Pancreas (tissue), 10 donors: Measurements from ENCODE around the gene TBX6. TPM values are rescaled to one million over a fixed set of nuclear protein-coding genes. Genes with fewer than 3 reads are reported as not detected.

Experiments
- ATAC-seq, 4 donors: fragments of 200-7000 bp; cut with Tn5 transposase; one replicate each; pipeline versions ENCODE4 v1.8.0 to v1.9.1; 2020; ENCODE audit warnings: mild to moderate bottlenecking in 4 of 4, moderate library complexity in 4 of 4
- DNase-seq, 6 donors: peaks; one replicate each; pipeline ENCODE4 v3.0.0-alpha.2; 2020
- FAIRE-seq: peaks from 2 replicates; lab custom pipeline; 2012; peaks lifted over from hg19 to GRCh38; lab: Jason Lieb, UNC
- H3K27ac ChIP-seq, 4 donors: fragments of 200-600 bp; sonication (generic); 1 replicate in 3 of 4; 2 replicates in 1 of 4; pipeline versions ENCODE4 v1.5.0 to v1.8.0; 2020
- H3K27me3 ChIP-seq, 4 donors: fragments of 200-600 bp; one replicate each; pipeline ENCODE4 v1.8.0; 2021
- H3K36me3 ChIP-seq, 3 donors: fragments of 200-600 bp; sonication (generic) in 1 of 3; one replicate each; pipeline versions ENCODE4 v1.5.0 to v1.8.0; 2020 to 2021
- H3K4me1 ChIP-seq, 3 donors: fragments of 200-600 bp; one replicate each; pipeline ENCODE4 v1.8.0; 2021
- H3K4me3 ChIP-seq, 4 donors: fragments of 200-600 bp; sonication (generic) in 2 of 4; one replicate each; pipeline versions ENCODE4 v1.5.0 to v1.8.0; 2020 to 2021
- H3K9me3 ChIP-seq, 4 donors: fragments of 200-600 bp; one replicate each; pipeline ENCODE4 v1.8.0; 2021
- CTCF ChIP-seq, 4 donors: fragments of 200-600 bp; sonication (generic) in 3 of 4; IDR thresholded peaks; one replicate each; pipeline versions ENCODE4 v1.5.0 to v1.8.0; 2021; ENCODE audit warnings: antibody characterized with exemption in 4 of 4
- WGBS, 2 donors: extraction: QIAGEN DNeasy Blood & Tissue Kit; methylation state at CpG; one replicate each; pipeline ENCODE4 v1.1.7; 2013; 5-methylcytosine and 5-hydroxymethylcytosine counted together
- intact Hi-C, 3 donors: fragments of 100-400 bp; cut with DNase I; formaldehyde crosslinking; loops; one replicate each; pipeline versions ENCODE4 v1.11.1 to v1.14.2; 2022
- polyA plus RNA-seq, 2 donors: library from polyadenylated mRNA; stranded (reverse); fragments of 200-250 nt; gene quantifications; one replicate each; pipeline ENCODE4 v1.2.3, GENCODE V29; 2013
- total RNA-seq, 6 donors: library from RNA; stranded (reverse); fragmentation: NEBNext Ultra II Directional in 4 of 6; extraction: Animal tissue kit (Norgen Biotek cat#: 25700) in 4 of 6; gene quantifications; one replicate each; pipeline versions ENCODE4 v1.2.1 to v1.2.4, GENCODE V29; 2021 to 2023
- donor health status: healthy with polysubstance abuse.
- donor health status: DM: no; HTN: no; CAD: no; lungs with moderate emphysema.
- donor health status: DM: no; HTN: no; CAD: no.
- donor health status: control.
- donor health status: control.
- donor health status: Bipolar disorder and iron deficiency.
- donor health status: DM: yes; HTN: yes; CAD: no.
- donor health status: DM: no; HTN: no; CAD: no.
- donor health status: DM: no; HTN: no; CAD: no.
- donor health status: DM: yes; HTN: yes; CAD: no.

Gene TBX6
- total and polyA plus RNA-seq, 8 donors: 1.3 to 3.6 (median 2.1) TPM

DNA sequence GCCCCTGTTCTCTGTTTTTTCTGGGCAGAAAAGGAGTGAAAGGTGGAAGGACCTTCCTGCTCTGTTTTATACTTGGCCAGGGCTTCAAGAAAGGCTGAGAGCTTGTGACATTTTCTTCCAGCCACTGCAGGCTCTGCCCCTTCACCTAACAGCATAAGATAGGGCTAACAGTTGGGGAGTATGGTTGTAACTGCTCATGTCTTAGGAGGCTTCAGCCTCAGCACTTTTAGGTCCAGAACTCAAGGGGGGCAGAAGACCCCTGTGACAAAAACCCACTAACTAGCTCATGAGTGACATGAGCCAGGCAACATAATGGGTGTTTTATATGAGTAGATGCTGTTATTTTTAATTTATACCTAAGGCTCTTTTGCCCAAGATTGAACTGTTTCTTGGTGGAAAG is 21.2 kb downstream of the TBX6 start:
- H3K9me3 ChIP-seq: no peaks in the 10 kb centered on the region
- DNase-seq (no peak), ATAC-seq (no peak), FAIRE-seq (no peak)
- peaks cover 0 to 13% (median 12%) of the 10 kb centered on the region in 3 donors for H3K4me1 ChIP-seq
- peaks cover 18 to 40% (median 34%) of the 10 kb centered on the region in 3 donors for H3K36me3 ChIP-seq
- intact Hi-C loops: no loop called here
- no peak for TF ChIP-seq CTCF (IDR thresholded peaks at IDR 0.05)
- H3K4me3 ChIP-seq: no peak overlapping the region
- H3K27ac ChIP-seq: no peak overlapping the region
- no peaks in the 10 kb centered on the region for H3K27me3 ChIP-seq

DNA sequence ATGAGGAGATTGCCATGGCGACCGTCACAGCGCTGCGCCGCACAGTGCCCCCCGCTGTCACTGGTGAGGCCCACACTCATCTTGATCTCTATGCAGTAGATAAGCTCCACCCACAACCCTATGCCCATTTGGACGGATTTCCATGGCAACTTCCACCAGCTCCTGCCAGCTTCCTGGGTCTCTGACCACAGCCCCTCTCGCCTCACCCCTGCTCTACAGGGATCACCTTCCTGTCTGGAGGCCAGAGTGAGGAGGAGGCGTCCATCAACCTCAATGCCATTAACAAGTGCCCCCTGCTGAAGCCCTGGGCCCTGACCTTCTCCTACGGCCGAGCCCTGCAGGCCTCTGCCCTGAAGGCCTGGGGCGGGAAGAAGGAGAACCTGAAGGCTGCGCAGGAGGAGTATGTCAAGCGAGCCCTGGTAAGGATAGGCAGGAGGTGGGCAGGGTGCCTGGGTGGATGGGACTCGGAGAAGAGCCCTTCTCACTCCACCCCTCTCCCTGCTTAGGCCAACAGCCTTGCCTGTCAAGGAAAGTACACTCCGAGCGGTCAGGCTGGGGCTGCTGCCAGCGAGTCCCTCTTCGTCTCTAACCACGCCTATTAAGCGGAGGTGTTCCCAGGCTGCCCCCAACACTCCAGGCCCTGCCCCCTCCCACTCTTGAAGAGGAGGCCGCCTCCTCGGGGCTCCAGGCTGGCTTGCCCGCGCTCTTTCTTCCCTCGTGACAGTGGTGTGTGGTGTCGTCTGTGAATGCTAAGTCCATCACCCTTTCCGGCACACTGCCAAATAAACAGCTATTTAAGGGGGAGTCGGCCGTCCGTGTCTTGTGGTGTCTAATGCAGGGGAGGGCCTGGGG is 21.9 kb downstream of the TBX6 start:
- ATAC-seq (no peak), DNase-seq (peak in 2 of 6 donors; percentile 16 to 63), FAIRE-seq (no peak)
- 83 to 87% methylated on average over 30 to 31 of the region's 31 CpGs for WGBS, 2 donors
- Histone ChIP-seq H3K9me3 (no peaks in the 10 kb centered on the region), H3K27ac (no peak overlapping the region), H3K4me1 (peaks cover 0 to 13% (median 8%) of the 10 kb centered on the region in 3 donors), H3K4me3 (no peak overlapping the region), H3K36me3 (peaks cover 18 to 40% (median 34%) of the 10 kb centered on the region in 3 donors), H3K27me3 (no peaks in the 10 kb centered on the region)
- no peak for TF ChIP-seq CTCF (IDR thresholded peaks at IDR 0.05)
- intact Hi-C loops: no loop called here

GRCh38 chr16:30068750-30069610 is 22.7 kb downstream of the TBX6 start:
- H3K9me3 ChIP-seq: no peaks in the 10 kb centered on the region
- H3K27ac ChIP-seq: no peak overlapping the region
- intact Hi-C loops: no loop called here
- WGBS, 2 donors: 79 to 82% methylated on average over 17 of the region's 17 CpGs
- no peaks in the 10 kb centered on the region for H3K27me3 ChIP-seq
- ATAC-seq (no peak), DNase-seq (peak in 3 of 6 donors; percentile 35 to 79 (median 63)), FAIRE-seq (no peak)
- H3K36me3 ChIP-seq: peaks cover 18 to 40% (median 34%) of the 10 kb centered on the region in 3 donors
- no peak overlapping the region for H3K4me3 ChIP-seq
- H3K4me1 ChIP-seq: peaks cover 0 to 13% (median 5%) of the 10 kb centered on the region in 3 donors
- TF ChIP-seq CTCF (IDR thresholded peaks at IDR 0.05): peak in 1 of 4 donors; percentile 17

DNA sequence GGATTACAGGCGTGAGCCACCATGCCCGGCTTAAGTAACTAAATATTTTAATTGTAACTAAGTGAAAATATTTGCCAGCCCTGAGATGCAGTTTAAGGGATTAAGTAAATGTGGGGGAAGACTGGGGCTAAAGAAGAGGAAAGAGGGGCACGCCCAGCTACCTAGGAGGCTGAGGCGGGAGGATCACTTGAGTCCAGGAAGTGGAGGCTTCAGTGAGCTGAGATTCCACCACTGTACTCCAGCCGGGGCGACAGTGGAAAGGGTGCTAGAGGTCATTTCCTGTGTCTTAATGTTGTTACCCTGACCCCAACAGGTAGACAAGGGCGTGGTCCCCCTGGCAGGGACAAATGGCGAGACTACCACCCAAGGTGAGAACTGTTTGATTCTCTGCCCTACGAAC is 23.4 kb downstream of the TBX6 start:
- no peak for TF ChIP-seq CTCF (IDR thresholded peaks at IDR 0.05)
- H3K27ac ChIP-seq: peak overlapping the region in 1 of 4 donors; percentile 8
- intact Hi-C loops: no loop called here
- WGBS, 2 donors: 85 to 91% methylated on average over 9 of the region's 9 CpGs
- ATAC-seq (no peak), FAIRE-seq (no peak), DNase-seq (no peak)
- peaks cover 18 to 40% (median 34%) of the 10 kb centered on the region in 3 donors for H3K36me3 ChIP-seq
- peaks cover 3 to 17% (median 11%) of the 10 kb centered on the region in 3 donors for H3K4me1 ChIP-seq
- H3K27me3 ChIP-seq: no peaks in the 10 kb centered on the region
- no peak overlapping the region for H3K4me3 ChIP-seq
- H3K9me3 ChIP-seq: no peaks in the 10 kb centered on the region
